Medulla oblongata (tissue), 1 donor: ENCODE measurements around the gene EGLN2.
"Not testable (repeated sequence)": the region's sequence is repeated elsewhere in the genome, so short reads cannot be mapped to it uniquely, and the experiment has no call there.

ENCODE experiments used
- DNase-seq: peaks from one replicate; pipeline ENCODE4 v3.0.0-alpha.2; 2015; ENCODE audit errors: extremely low spot score

The EGLN2 gene

GRCh38 chr19:40776932-40777644 lies 21.9 kb upstream of the EGLN2 start:
- DNase-seq, result peak; percentile 99

GRCh38 chr19:40777645-40777936 lies 21.4 kb upstream of the EGLN2 start:
- no peak for DNase-seq

GRCh38 chr19:40777937-40778705 lies 20.9 kb upstream of the EGLN2 start, which contains the start of gene RAB4B:
Gene RAB4B, plus strand, starts transcription at chr19:40778247. Its CDS starts 129 bp downstream, at chr19:40778376.
- peak; percentile 100 for DNase-seq

- no peak for DNase-seq
Observed at GRCh38 chr19:40778706-40779284, 20.2 kb upstream of the EGLN2 start.

GRCh38 chr19:40780582-40780981 lies 18.4 kb upstream of the EGLN2 start:
- no peak for DNase-seq

GRCh38 chr19:40781140-40781539 lies 17.9 kb upstream of the EGLN2 start:
- no peak for DNase-seq

GRCh38 chr19:40783711-40784110 lies 15.3 kb upstream of the EGLN2 start:
- DNase-seq, result no peak

GRCh38 chr19:40784146-40784545 lies 14.8 kb upstream of the EGLN2 start:
- DNase-seq, result not testable (repeated sequence)

- no peak for DNase-seq
Observed at GRCh38 chr19:40785526-40785925, 13.5 kb upstream of the EGLN2 start.

- no peak for DNase-seq
Observed at GRCh38 chr19:40786060-40787037, 12.6 kb upstream of the EGLN2 start.

GRCh38 chr19:40791349-40791748 lies 7.6 kb upstream of the EGLN2 start:
- DNase-seq, result no peak

GRCh38 chr19:40791996-40792395 lies 7.0 kb upstream of the EGLN2 start:
- DNase-seq, result no peak

- no peak for DNase-seq
Observed at GRCh38 chr19:40797166-40797962, 1.6 kb upstream of the EGLN2 start.

- DNase-seq, result peak; percentile 14
Observed at GRCh38 chr19:40797963-40798682, 868 bp upstream of the EGLN2 start.

- no peak for DNase-seq
Observed at GRCh38 chr19:40799558-40800338, 757 bp downstream of the EGLN2 start.

- DNase-seq, result no peak
Observed at GRCh38 chr19:40800339-40800996, 1.5 kb downstream of the EGLN2 start.

- DNase-seq, result no peak
Observed at GRCh38 chr19:40800997-40801377, 2.0 kb downstream of the EGLN2 start.

GRCh38 chr19:40801426-40802299 lies 2.7 kb downstream of the EGLN2 start:
- DNase-seq, result no peak
